HepG2 (cell line): Measurements from ENCODE around the gene DEPDC1B. TPM values are rescaled to one million over a fixed set of nuclear protein-coding genes. Genes with fewer than 3 reads are reported as not detected.

Experiments used
- BRCA1 ChIP-seq: sonication (generic); formaldehyde crosslinking; IDR thresholded peaks from 2 replicates; pipeline ENCODE4 v1.4.0; 2020; ENCODE audit warnings: missing genetic modification reagents
- NR2F2 ChIP-seq: IDR thresholded peaks from 2 replicates; pipeline ENCODE4 v1.6.1; 2012; ENCODE audit warnings: low read depth, inconsistent platforms, borderline replicate concordance
- STAG1 ChIP-seq: sonication (generic); formaldehyde crosslinking; IDR thresholded peaks from 2 replicates; pipeline ENCODE4 v1.4.0; 2020; ENCODE audit warnings: missing genetic modification reagents
- TBX3 ChIP-seq: fragments of 450-650 bp; IDR thresholded peaks from 2 replicates; pipeline ENCODE4 v1.6.1; 2017; ENCODE audit warnings: antibody characterized with exemption, mild to moderate bottlenecking, inconsistent platforms, borderline replicate concordance
- ZEB1 ChIP-seq: IDR thresholded peaks from 2 replicates; pipeline ENCODE4 v1.6.1; 2012; ENCODE audit warnings: mild to moderate bottlenecking, low read depth, inconsistent platforms; ENCODE audit not compliant: insufficient replicate concordance
- ZMYM4 ChIP-seq: sonication (generic); formaldehyde crosslinking; IDR thresholded peaks from 2 replicates; pipeline ENCODE4 v1.8.1; 2023; ENCODE audit warnings: mild to moderate bottlenecking, missing genetic modification reagents
- ZNF12 ChIP-seq: sonication (generic); formaldehyde crosslinking; IDR thresholded peaks from 2 replicates; pipeline ENCODE4 v1.5.0; 2020; ENCODE audit warnings: missing genetic modification reagents
- ZNF264 ChIP-seq: sonication (generic); formaldehyde crosslinking; IDR thresholded peaks from 2 replicates; pipeline ENCODE4 v1.4.0; 2020; ENCODE audit warnings: missing genetic modification reagents
- ZNF274 ChIP-seq: sonication (generic); formaldehyde crosslinking; IDR thresholded peaks from 2 replicates; pipeline ENCODE4 v1.5.1; 2020; ENCODE audit warnings: mild to moderate bottlenecking, missing genetic modification reagents
- ZNF317 ChIP-seq: sonication (generic); formaldehyde crosslinking; IDR thresholded peaks from 2 replicates; pipeline ENCODE4 v1.5.0; 2020; ENCODE audit warnings: mild to moderate bottlenecking, missing genetic modification reagents
- ZNF703 ChIP-seq: sonication (generic); formaldehyde crosslinking; IDR thresholded peaks from 2 replicates; pipeline ENCODE4 v1.5.1; 2020; ENCODE audit warnings: missing genetic modification reagents, mild to moderate bottlenecking, moderate library complexity, borderline replicate concordance
- polyA plus RNA-seq, 8 experiments: library from polyadenylated mRNA; depleted of rRNA in 3 of 8; stranded (reverse) in 7 of 8; unstranded in 1 of 8; fragments of >200 nt; fragmentation: Illumina TruSeq in 4 of 8; extraction: Trizol in 4 of 8; gene quantifications; 2 replicates each; pipeline versions ENCODE4 v1.2.1 to v1.2.3, GENCODE V29; 2011 to 2016; ENCODE audit warnings: low read depth in 4 of 8, missing spikeins in 1 of 8, mixed read lengths in 1 of 8; ENCODE audit not compliant: insufficient read depth in 1 of 8
- total RNA-seq, 5 experiments: library from RNA; depleted of rRNA; stranded (reverse); fragments of >200 nt; fragmentation: Illumina TruSeq; extraction: Trizol; gene quantifications; 2 replicates each; pipeline ENCODE4 v1.2.3, GENCODE V29; 2016; ENCODE audit warnings: low read depth in 1 of 5
- TF ChIP-seq, protein P1 (sequence below): sonication (generic); formaldehyde crosslinking; IDR thresholded peaks from 2 replicates; pipeline ENCODE4 v1.5.0; 2020; ENCODE audit warnings: mild to moderate bottlenecking, missing genetic modification reagents
- TF ChIP-seq, protein P2 (sequence below): IDR thresholded peaks from 2 replicates; pipeline ENCODE4 v1.6.1; 2018; ENCODE audit warnings: missing genetic modification reagents, mild to moderate bottlenecking, missing compliant biosample characterization
- TF ChIP-seq, protein P3 (sequence below): conservative IDR thresholded peaks from 2 replicates; pipeline ENCODE4 v1.6.1; 2018; ENCODE audit warnings: missing genetic modification reagents
- TF ChIP-seq, protein P4 (sequence below): sonication (generic); formaldehyde crosslinking; IDR thresholded peaks from 2 replicates; pipeline ENCODE4 v1.5.0; 2020; ENCODE audit warnings: missing genetic modification reagents
- TF ChIP-seq, protein P5 (sequence below): IDR thresholded peaks from 2 replicates; pipeline ENCODE4 v1.6.1; 2016; ENCODE audit warnings: low read depth, control low read depth
- TF ChIP-seq, protein P6 (sequence below): fragments of 450-650 bp; IDR thresholded peaks from 2 replicates; pipeline ENCODE4 v1.6.1; 2017; ENCODE audit warnings: mild to moderate bottlenecking
- TF ChIP-seq, protein P7 (sequence below): sonication (generic); formaldehyde crosslinking; IDR thresholded peaks from 2 replicates; pipeline ENCODE4 v1.4.0; 2020; ENCODE audit warnings: mild to moderate bottlenecking, missing genetic modification reagents

Gene DEPDC1B
- total and polyA plus RNA-seq, 2 of the 13 experiments (the other 11 are each of a cell fraction or from before 2014, with no cell fraction given) = 29.5 to 51.3 TPM

DNA sequence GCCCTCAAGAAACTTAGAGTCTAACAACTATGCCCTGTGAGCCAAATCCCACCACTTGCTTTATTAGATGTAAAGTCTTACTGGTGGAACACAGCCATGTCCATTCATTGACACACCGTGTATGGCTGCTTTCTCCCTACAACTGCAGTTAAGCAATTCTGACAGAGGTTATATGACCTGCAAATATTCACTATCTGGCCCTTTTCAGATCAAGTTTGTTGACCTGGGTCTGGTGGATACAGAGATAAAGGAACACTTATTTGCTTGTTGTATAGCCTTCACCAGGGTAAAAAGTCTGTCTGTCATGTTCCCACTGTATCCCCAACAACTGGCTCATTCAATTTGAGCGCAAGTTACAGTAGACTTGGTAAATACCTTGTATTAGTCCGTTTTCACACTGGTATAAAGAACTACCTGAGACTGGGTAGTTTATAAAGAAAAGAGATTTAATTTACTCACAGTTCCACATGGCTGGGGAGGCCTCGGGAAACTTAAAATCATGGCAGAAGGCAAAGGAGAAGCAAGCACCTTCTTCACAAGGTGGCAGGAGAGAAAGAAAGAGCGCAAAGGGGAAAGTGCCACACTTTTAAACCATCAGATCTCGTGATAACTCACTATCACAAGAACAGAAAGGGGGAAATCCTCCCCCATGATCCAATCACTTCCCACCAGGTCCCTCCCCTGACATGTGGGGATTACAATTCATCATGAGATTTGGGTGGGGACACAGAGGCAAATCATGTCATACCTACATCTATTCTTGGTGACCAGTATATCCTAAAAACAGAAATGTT lies 27.9 kb downstream of the DEPDC1B start (continued):
- TF ChIP-seq, protein P1, sequence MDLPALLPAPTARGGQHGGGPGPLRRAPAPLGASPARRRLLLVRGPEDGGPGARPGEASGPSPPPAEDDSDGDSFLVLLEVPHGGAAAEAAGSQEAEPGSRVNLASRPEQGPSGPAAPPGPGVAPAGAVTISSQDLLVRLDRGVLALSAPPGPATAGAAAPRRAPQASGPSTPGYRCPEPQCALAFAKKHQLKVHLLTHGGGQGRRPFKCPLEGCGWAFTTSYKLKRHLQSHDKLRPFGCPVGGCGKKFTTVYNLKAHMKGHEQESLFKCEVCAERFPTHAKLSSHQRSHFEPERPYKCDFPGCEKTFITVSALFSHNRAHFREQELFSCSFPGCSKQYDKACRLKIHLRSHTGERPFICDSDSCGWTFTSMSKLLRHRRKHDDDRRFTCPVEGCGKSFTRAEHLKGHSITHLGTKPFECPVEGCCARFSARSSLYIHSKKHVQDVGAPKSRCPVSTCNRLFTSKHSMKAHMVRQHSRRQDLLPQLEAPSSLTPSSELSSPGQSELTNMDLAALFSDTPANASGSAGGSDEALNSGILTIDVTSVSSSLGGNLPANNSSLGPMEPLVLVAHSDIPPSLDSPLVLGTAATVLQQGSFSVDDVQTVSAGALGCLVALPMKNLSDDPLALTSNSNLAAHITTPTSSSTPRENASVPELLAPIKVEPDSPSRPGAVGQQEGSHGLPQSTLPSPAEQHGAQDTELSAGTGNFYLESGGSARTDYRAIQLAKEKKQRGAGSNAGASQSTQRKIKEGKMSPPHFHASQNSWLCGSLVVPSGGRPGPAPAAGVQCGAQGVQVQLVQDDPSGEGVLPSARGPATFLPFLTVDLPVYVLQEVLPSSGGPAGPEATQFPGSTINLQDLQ (CRISPR knock-in tag) = no peak
- TF ChIP-seq NR2F2 (peak; percentile 99), ZNF703 (CRISPR knock-in tag) (no peak; the same call in 1 of the 2 replicates), ZNF274 (CRISPR knock-in tag) (no peak), ZNF12 (CRISPR knock-in tag) (no peak; the same call in 1 of the 2 replicates), ZEB1 (peak; percentile 68), STAG1 (CRISPR knock-in tag) (peak; percentile 12; the same call in 1 of the 2 replicates), ZNF264 (peak; percentile 83), TBX3 (peak; percentile 73; the same call in 1 of the 2 replicates), ZMYM4 (CRISPR knock-in tag) (peak; percentile 82), BRCA1 (CRISPR knock-in tag) (no peak), ZNF317 (0 out of 2 replicates have a peak, but pooled peaks have one; percentile 25)
- TF ChIP-seq, protein P2, sequence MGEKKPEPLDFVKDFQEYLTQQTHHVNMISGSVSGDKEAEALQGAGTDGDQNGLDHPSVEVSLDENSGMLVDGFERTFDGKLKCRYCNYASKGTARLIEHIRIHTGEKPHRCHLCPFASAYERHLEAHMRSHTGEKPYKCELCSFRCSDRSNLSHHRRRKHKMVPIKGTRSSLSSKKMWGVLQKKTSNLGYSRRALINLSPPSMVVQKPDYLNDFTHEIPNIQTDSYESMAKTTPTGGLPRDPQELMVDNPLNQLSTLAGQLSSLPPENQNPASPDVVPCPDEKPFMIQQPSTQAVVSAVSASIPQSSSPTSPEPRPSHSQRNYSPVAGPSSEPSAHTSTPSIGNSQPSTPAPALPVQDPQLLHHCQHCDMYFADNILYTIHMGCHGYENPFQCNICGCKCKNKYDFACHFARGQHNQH = peak; percentile 93
- TF ChIP-seq, protein P3, sequence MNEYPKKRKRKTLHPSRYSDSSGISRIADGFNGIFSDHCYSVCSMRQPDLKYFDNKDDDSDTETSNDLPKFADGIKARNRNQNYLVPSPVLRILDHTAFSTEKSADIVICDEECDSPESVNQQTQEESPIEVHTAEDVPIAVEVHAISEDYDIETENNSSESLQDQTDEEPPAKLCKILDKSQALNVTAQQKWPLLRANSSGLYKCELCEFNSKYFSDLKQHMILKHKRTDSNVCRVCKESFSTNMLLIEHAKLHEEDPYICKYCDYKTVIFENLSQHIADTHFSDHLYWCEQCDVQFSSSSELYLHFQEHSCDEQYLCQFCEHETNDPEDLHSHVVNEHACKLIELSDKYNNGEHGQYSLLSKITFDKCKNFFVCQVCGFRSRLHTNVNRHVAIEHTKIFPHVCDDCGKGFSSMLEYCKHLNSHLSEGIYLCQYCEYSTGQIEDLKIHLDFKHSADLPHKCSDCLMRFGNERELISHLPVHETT (CRISPR knock-in tag) = no peak
- TF ChIP-seq, protein P4, sequence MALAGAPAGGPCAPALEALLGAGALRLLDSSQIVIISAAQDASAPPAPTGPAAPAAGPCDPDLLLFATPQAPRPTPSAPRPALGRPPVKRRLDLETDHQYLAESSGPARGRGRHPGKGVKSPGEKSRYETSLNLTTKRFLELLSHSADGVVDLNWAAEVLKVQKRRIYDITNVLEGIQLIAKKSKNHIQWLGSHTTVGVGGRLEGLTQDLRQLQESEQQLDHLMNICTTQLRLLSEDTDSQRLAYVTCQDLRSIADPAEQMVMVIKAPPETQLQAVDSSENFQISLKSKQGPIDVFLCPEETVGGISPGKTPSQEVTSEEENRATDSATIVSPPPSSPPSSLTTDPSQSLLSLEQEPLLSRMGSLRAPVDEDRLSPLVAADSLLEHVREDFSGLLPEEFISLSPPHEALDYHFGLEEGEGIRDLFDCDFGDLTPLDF (CRISPR knock-in tag) = no peak
- TF ChIP-seq, protein P5, sequence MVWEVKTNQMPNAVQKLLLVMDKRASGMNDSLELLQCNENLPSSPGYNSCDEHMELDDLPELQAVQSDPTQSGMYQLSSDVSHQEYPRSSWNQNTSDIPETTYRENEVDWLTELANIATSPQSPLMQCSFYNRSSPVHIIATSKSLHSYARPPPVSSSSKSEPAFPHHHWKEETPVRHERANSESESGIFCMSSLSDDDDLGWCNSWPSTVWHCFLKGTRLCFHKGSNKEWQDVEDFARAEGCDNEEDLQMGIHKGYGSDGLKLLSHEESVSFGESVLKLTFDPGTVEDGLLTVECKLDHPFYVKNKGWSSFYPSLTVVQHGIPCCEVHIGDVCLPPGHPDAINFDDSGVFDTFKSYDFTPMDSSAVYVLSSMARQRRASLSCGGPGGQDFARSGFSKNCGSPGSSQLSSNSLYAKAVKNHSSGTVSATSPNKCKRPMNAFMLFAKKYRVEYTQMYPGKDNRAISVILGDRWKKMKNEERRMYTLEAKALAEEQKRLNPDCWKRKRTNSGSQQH (CRISPR knock-in tag) = peak; percentile 55; the same call in 1 of the 2 replicates
- TF ChIP-seq, protein P6, sequence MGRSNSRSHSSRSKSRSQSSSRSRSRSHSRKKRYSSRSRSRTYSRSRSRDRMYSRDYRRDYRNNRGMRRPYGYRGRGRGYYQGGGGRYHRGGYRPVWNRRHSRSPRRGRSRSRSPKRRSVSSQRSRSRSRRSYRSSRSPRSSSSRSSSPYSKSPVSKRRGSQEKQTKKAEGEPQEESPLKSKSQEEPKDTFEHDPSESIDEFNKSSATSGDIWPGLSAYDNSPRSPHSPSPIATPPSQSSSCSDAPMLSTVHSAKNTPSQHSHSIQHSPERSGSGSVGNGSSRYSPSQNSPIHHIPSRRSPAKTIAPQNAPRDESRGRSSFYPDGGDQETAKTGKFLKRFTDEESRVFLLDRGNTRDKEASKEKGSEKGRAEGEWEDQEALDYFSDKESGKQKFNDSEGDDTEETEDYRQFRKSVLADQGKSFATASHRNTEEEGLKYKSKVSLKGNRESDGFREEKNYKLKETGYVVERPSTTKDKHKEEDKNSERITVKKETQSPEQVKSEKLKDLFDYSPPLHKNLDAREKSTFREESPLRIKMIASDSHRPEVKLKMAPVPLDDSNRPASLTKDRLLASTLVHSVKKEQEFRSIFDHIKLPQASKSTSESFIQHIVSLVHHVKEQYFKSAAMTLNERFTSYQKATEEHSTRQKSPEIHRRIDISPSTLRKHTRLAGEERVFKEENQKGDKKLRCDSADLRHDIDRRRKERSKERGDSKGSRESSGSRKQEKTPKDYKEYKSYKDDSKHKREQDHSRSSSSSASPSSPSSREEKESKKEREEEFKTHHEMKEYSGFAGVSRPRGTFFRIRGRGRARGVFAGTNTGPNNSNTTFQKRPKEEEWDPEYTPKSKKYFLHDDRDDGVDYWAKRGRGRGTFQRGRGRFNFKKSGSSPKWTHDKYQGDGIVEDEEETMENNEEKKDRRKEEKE = no peak
- TF ChIP-seq, protein P7, sequence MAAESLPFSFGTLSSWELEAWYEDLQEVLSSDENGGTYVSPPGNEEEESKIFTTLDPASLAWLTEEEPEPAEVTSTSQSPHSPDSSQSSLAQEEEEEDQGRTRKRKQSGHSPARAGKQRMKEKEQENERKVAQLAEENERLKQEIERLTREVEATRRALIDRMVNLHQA (CRISPR knock-in tag) = no peak
